Upper lobe of left lung (tissue), 4 donors: ENCODE measurements around the gene MISP3.

Source experiments
- CTCF ChIP-seq, 6 experiments: fragments of 450-650 bp in 4 of 6; fragments of 200-600 bp in 2 of 6; sonication (generic) in 2 of 6; IDR thresholded peaks; one replicate each; pipeline ENCODE4 v1.5.1; 2016 to 2019; ENCODE audit warnings: antibody characterized with exemption in 6 of 6
- EP300 ChIP-seq, 4 donors: sonication (generic); formaldehyde crosslinking; IDR thresholded peaks; one replicate each; pipeline ENCODE4 v1.5.1; 2017; ENCODE audit warnings: antibody characterized with exemption in 4 of 4, control low read depth in 2 of 4
- POLR2A ChIP-seq, 4 donors: fragments of 450-650 bp; IDR thresholded peaks; one replicate each; pipeline ENCODE4 v1.5.1; 2016 to 2017; ENCODE audit warnings: antibody characterized with exemption in 4 of 4, mild to moderate bottlenecking in 2 of 4
- POLR2AphosphoS5 ChIP-seq, 2 donors: sonication (generic); formaldehyde crosslinking; IDR thresholded peaks; one replicate each; pipeline ENCODE4 v1.5.1; 2017; ENCODE audit warnings: antibody characterized with exemption in 2 of 2

GRCh38 chr19:14119644-14120496, 47.3 kb downstream of the MISP3 start:
- TF ChIP-seq CTCF (IDR thresholded peaks at IDR 0.05) (no peak), POLR2A (IDR thresholded peaks at IDR 0.05) (no peak), POLR2AphosphoS5 (IDR thresholded peaks at IDR 0.05) (no peak), EP300 (IDR thresholded peaks at IDR 0.05) (no peak)
